Measurements from ENCODE around the gene DBN1. TPM values are rescaled to one million over a fixed set of nuclear protein-coding genes. Genes with fewer than 3 reads are reported as not detected.

The DBN1 gene
- total RNA-seq, 1 donor from 2014 or later: 113 TPM

DNA sequence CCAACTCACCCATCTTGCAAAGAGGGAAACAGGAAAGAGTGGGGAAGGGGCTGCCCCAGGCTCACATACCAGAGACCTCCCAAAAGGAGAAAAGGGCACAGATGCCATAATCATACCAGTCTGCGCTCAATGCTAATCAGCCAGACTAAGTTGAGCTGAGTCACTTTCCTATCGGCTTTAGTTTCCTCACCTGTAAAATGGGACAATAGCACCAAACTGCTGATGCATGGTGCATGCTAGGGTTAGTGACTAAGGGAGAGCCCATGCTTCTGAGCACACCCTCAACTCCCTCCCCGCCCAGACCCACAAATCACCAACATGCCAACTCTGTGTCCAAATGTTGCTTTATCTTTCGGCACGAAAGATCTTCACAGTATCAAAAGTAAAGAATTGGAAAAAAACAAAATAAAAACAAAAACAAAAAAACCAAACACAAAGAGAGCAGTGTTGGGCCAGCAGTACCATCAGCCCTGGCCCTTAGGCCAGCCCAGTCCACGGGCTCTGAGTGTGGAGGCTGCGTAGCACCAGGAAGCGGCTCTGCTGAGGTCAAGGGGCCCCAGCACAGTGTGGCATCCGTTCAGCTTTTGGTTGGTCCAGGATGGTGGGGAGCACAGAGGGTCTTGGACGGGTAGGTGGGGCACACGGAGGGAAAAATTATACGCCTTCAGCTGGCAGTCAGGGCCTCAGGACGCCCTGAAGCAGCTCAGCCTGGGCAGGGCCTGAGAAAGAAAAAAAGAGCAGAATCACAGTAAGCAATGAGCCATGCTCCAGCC lies 46.2 kb upstream of the DBN1 start:
- Histone ChIP-seq H4K20me1 (ENCODE audit: low read depth) (peaks cover 7% of the 10 kb centered on the region), H3K4me2 (no peak overlapping the region), H3K4me3 (no peak overlapping the region), H2AFZ (replicated peaks) (no peak overlapping the region), H3K27ac (no peak overlapping the region), H3K9me3 (ENCODE audit: low read depth) (no peaks in the 10 kb centered on the region), H3K4me1 (no peaks in the 10 kb centered on the region), H3K27me3 (no peaks in the 10 kb centered on the region), H3F3A (ENCODE audit: low read depth) (peaks cover 22% of the 10 kb centered on the region), H3K79me2 (ENCODE audit: low read depth) (peaks cover 25% of the 10 kb centered on the region), H3K36me3 (no peaks in the 10 kb centered on the region), H3K9ac (no peak overlapping the region)
- TF ChIP-seq EZH2phosphoT487 (IDR thresholded peaks at IDR 0.05) (no peak), CTCF (IDR thresholded peaks at IDR 0.05) (no peak), EZH2 (IDR thresholded peaks at IDR 0.05) (no peak)
- Mint-ChIP-seq H3K27ac (no peak overlapping the region), H3K4me3 (peak overlapping the region; percentile 46), H3K4me1 (peaks cover 21% of the 10 kb centered on the region), H3K27me3 (ENCODE audit: insufficient read depth, low read depth) (peaks cover 4% of the 10 kb centered on the region), H3K9me3 (no peaks in the 10 kb centered on the region), H3K36me3 (peaks cover 23% of the 10 kb centered on the region)
- no peak for DNase-seq (ENCODE audit: low spot score)

- peaks cover 32% of the 10 kb centered on the region for H3K36me3 Mint-ChIP-seq
- no peaks in the 10 kb centered on the region for H3K9me3 ChIP-seq (ENCODE audit: low read depth)
- H2AFZ ChIP-seq (replicated peaks): peak within 1 kb of the TSS; percentile 34
- H3K27ac ChIP-seq: peak within 1 kb of the TSS; percentile 82
- H3K27ac Mint-ChIP-seq: peak within 1 kb of the TSS; percentile 61
- H3K4me2 ChIP-seq: peak within 1 kb of the TSS; percentile 94
- H3K79me2 ChIP-seq (ENCODE audit: low read depth): peaks cover 25% of the 10 kb centered on the region
- peaks cover 21% of the 10 kb centered on the region for H3K4me1 Mint-ChIP-seq
- TF ChIP-seq EZH2 (IDR thresholded peaks at IDR 0.05): no peak
- TF ChIP-seq EZH2phosphoT487 (IDR thresholded peaks at IDR 0.05): no peak
- TF ChIP-seq CTCF (IDR thresholded peaks at IDR 0.05): peak; percentile 24
- peaks cover 9% of the 10 kb centered on the region for H4K20me1 ChIP-seq (ENCODE audit: low read depth)
- H3F3A ChIP-seq (ENCODE audit: low read depth): peaks cover 22% of the 10 kb centered on the region
- peak within 1 kb of the TSS; percentile 83 for H3K9ac ChIP-seq
- no peaks in the 10 kb centered on the region for H3K9me3 Mint-ChIP-seq
- H3K27me3 ChIP-seq: no peaks in the 10 kb centered on the region
- H3K4me3 Mint-ChIP-seq: peak within 1 kb of the TSS; percentile 92
- peaks cover 9% of the 10 kb centered on the region for H3K27me3 Mint-ChIP-seq (ENCODE audit: insufficient read depth, low read depth)
- peak; percentile 98 for DNase-seq (ENCODE audit: low spot score)
- no peaks in the 10 kb centered on the region for H3K36me3 ChIP-seq
- peak within 1 kb of the TSS; percentile 73 for H3K4me3 ChIP-seq
- H3K4me1 ChIP-seq: no peaks in the 10 kb centered on the region
Observed at GRCh38 chr5:177516601-177517568, 43.5 kb upstream of the DBN1 start, which contains the start of gene DDX41. DDX41 (minus strand) TSS chr5:177516961; CDS start chr5:177516945, 16 bp downstream.

GRCh38 chr5:177515580-177515979 lies 42.1 kb upstream of the DBN1 start:
- H3F3A ChIP-seq (ENCODE audit: low read depth): peaks cover 22% of the 10 kb centered on the region
- H3K27me3 Mint-ChIP-seq (ENCODE audit: insufficient read depth, low read depth): peaks cover 11% of the 10 kb centered on the region
- peaks cover 21% of the 10 kb centered on the region for H3K4me1 Mint-ChIP-seq
- peak overlapping the region; percentile 58 for H3K27ac Mint-ChIP-seq
- no peak overlapping the region for H3K27ac ChIP-seq
- peaks cover 9% of the 10 kb centered on the region for H4K20me1 ChIP-seq (ENCODE audit: low read depth)
- H3K4me3 Mint-ChIP-seq: peak overlapping the region; percentile 92
- H3K27me3 ChIP-seq: no peaks in the 10 kb centered on the region
- H3K4me1 ChIP-seq: no peaks in the 10 kb centered on the region
- peaks cover 25% of the 10 kb centered on the region for H3K79me2 ChIP-seq (ENCODE audit: low read depth)
- no peak overlapping the region for H3K9ac ChIP-seq
- peak overlapping the region; percentile 73 for H3K4me3 ChIP-seq
- H3K36me3 Mint-ChIP-seq: peaks cover 30% of the 10 kb centered on the region
- H3K36me3 ChIP-seq: no peaks in the 10 kb centered on the region
- no peak overlapping the region for H2AFZ ChIP-seq (replicated peaks)
- DNase-seq (ENCODE audit: low spot score): no peak
- no peaks in the 10 kb centered on the region for H3K9me3 ChIP-seq (ENCODE audit: low read depth)
- H3K4me2 ChIP-seq: peak overlapping the region; percentile 94
- TF ChIP-seq EZH2phosphoT487 (IDR thresholded peaks at IDR 0.05): no peak
- no peak for TF ChIP-seq EZH2 (IDR thresholded peaks at IDR 0.05)
- TF ChIP-seq CTCF (IDR thresholded peaks at IDR 0.05): no peak
- H3K9me3 Mint-ChIP-seq: no peaks in the 10 kb centered on the region
